Measurements from ENCODE around the gene BEGAIN. TPM values are rescaled to one million over a fixed set of nuclear protein-coding genes. Genes with fewer than 3 reads are reported as not detected.

BEGAIN gene
- total and polyA plus RNA-seq, 12 donors, result 0.20 to 4.3 (median 0.83) TPM

DNA sequence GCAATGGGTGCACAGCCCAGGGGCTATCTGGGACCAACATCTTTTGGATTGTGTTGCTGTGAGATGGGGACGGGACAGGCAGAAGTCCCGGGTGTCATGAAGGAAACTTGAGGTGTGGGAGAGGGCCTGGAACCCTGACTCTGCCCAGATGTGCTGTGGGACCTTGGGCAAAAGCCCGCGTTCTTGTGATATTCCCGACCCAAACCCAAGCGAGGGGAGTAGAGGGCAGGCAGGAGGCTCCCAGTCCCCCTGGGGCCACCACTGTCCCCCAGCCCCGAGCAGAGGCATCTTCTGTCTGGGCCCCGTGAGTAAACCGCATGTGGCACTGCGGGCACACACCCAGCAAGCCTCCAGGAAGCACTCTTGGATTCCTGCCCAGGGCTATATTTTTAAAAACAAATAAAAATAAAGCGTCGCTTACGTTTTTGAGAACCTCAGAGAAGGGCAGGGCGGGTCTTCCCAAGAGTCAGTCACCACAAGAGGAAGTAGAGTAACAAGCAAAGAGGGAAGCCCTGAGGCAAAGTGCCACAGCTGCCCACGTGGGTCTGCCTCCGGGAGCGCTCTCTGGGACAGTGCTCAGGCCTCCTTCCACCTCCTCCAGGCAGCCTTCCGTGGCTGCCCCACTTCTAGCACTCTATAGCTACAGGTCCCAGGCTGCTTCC, 39.5 kb downstream of the BEGAIN start:
- H3K36me3 ChIP-seq, result no peaks in the 10 kb centered on the region
- DNase-seq (peak; percentile 38 to 54), ATAC-seq (peak in 7 of 8 donors; percentile 45 to 84 (median 63))
- intact Hi-C loops (cut with DNase I), result loop anchor here in 1 of 10 donors (10.0 kb wide), 2 partner anchors 163 to 1207 kb away; no protein-coding TSS in a partner anchor
- no peaks in the 10 kb centered on the region for H3K9me3 ChIP-seq
- H3K4me3 ChIP-seq, result peak overlapping the region in 1 of 10 donors; percentile 18
- H3K4me1 ChIP-seq, result peaks cover 0 to 24% (median 0%) of the 10 kb centered on the region in 9 donors
- TF ChIP-seq, protein P1, sequence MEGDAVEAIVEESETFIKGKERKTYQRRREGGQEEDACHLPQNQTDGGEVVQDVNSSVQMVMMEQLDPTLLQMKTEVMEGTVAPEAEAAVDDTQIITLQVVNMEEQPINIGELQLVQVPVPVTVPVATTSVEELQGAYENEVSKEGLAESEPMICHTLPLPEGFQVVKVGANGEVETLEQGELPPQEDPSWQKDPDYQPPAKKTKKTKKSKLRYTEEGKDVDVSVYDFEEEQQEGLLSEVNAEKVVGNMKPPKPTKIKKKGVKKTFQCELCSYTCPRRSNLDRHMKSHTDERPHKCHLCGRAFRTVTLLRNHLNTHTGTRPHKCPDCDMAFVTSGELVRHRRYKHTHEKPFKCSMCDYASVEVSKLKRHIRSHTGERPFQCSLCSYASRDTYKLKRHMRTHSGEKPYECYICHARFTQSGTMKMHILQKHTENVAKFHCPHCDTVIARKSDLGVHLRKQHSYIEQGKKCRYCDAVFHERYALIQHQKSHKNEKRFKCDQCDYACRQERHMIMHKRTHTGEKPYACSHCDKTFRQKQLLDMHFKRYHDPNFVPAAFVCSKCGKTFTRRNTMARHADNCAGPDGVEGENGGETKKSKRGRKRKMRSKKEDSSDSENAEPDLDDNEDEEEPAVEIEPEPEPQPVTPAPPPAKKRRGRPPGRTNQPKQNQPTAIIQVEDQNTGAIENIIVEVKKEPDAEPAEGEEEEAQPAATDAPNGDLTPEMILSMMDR (IDR thresholded peaks at IDR 0.05), result no peak
- WGBS, 2 donors, result 49 to 63% methylated on average over 18 of the region's 18 CpGs
- peak overlapping the region in 2 of 10 donors; percentile 21 to 60 for H3K27ac ChIP-seq
- H3K27me3 ChIP-seq, result peaks cover 0 to 3% (median 0%) of the 10 kb centered on the region in 7 donors

DNA sequence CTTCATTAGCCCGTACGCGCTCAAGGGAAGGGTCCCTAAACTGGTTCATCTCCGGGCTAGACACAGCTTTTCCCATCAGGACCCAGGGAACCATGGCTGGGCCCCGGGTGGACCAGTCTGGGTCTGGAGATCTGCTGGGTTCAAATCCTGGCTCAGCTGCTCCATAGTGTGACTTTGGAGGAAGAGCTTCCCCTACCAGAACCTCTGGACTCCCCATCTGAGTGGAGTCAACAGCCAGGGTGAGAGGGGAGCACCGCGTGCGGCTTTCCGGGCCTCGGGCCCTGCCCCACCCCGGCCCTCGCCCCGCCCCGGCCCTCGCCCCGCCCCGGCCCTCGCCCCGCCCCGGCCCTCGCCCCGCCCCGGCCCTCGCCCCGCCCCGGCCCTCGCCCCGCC, 41.2 kb downstream of the BEGAIN start:
- H3K9me3 ChIP-seq, result no peaks in the 10 kb centered on the region
- intact Hi-C loops (cut with DNase I), result loop anchor here in 1 of 10 donors (10.0 kb wide), 2 partner anchors 161 to 1209 kb away; no protein-coding TSS in a partner anchor
- H3K4me3 ChIP-seq, result peak overlapping the region in 8 of 10 donors; percentile 11 to 80 (median 49)
- ATAC-seq (peak in 5 of 8 donors; percentile 17 to 41 (median 31)), DNase-seq (peak in 1 of 2 donors; percentile 41)
- H3K36me3 ChIP-seq, result no peaks in the 10 kb centered on the region
- peak overlapping the region in 1 of 10 donors; percentile 23 for H3K27ac ChIP-seq
- peaks cover 0 to 24% (median 0%) of the 10 kb centered on the region in 9 donors for H3K4me1 ChIP-seq
- 25 to 31% methylated on average over 15 to 17 of the region's 28 CpGs for WGBS, 2 donors
- peaks cover 0 to 3% (median 0%) of the 10 kb centered on the region in 7 donors for H3K27me3 ChIP-seq
- TF ChIP-seq, protein P1 (IDR thresholded peaks at IDR 0.05), result no peak

DNA sequence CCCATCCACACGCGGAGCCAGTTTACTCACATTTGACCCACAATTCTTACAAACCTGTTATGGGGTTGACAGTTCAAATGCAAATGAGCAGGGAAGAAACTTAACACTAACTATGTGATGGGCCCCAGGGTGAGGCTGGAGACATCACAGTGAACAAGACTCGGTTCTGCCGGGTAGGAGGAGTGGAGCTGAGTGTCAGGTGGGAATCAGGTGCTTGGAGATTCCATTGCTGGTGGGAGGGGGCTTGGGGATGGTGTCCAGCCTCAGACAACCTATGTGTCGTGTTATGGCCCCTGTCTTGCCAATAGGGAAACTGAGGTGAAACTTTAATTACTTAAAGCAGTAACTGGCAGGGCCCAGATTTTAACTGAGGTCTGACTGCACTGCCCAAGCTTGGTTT, 41.9 kb downstream of the BEGAIN start:
- intact Hi-C loops (cut with DNase I), result loop anchor here in 1 of 10 donors (10.0 kb wide), 2 partner anchors 161 to 1209 kb away; no protein-coding TSS in a partner anchor
- 82 to 85% methylated on average over 5 of the region's 5 CpGs for WGBS, 2 donors
- no peak overlapping the region for H3K4me3 ChIP-seq
- H3K27ac ChIP-seq, result no peak overlapping the region
- H3K9me3 ChIP-seq, result no peaks in the 10 kb centered on the region
- H3K36me3 ChIP-seq, result no peaks in the 10 kb centered on the region
- no peak for ATAC-seq
- no peak for DNase-seq
- TF ChIP-seq, protein P1 (IDR thresholded peaks at IDR 0.05), result no peak
- H3K27me3 ChIP-seq, result peaks cover 0 to 3% (median 0%) of the 10 kb centered on the region in 7 donors
- peaks cover 0 to 24% (median 0%) of the 10 kb centered on the region in 9 donors for H3K4me1 ChIP-seq

DNA sequence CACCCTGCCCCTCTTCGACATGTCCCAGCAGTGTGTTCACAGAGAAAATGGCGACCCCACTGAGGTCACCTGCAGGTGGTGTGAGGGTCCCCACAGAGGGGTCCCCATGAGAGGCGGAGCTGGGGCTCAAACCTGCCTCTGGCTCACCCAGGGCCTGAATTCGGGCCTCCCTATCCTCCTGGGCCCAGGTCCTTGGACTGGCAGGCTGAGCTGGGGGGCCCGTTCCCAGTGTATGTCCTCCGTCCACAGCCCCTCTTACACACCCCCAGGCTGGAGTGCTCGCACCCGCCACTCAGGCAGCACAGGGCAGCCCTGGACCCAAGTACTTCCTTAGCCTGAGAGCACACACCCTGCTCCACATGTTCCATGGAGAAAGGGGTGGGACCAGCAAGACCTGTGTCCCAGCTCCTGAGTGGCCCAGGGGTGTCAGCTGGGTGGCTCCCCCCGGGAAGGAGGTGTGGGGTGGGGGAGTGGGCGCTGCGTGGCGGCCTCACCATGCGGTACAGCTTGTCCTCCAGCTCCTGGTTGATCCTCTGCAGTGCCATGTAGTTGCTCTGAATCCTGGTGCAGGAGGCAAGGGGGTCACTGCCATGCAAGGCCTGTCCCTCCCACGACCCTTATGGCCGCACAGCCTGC, 42.6 kb downstream of the BEGAIN start:
- H3K36me3 ChIP-seq, result no peaks in the 10 kb centered on the region
- no peak for ATAC-seq
- intact Hi-C loops (cut with DNase I), result loop anchor here in 1 of 10 donors (10.0 kb wide), 2 partner anchors 160 to 1210 kb away; no protein-coding TSS in a partner anchor
- TF ChIP-seq, protein P1 (IDR thresholded peaks at IDR 0.05), result no peak
- H3K9me3 ChIP-seq, result no peaks in the 10 kb centered on the region
- no peak overlapping the region for H3K27ac ChIP-seq
- no peak for DNase-seq
- no peak overlapping the region for H3K4me3 ChIP-seq
- H3K4me1 ChIP-seq, result peaks cover 0 to 24% (median 0%) of the 10 kb centered on the region in 9 donors
- 94 to 96% methylated on average over 14 to 15 of the region's 15 CpGs for WGBS, 2 donors
- no peaks in the 10 kb centered on the region for H3K27me3 ChIP-seq
